Measurements from ENCODE around the gene CCNK. TPM values are rescaled to one million over a fixed set of nuclear protein-coding genes. Genes with fewer than 3 reads are reported as not detected.

The CCNK gene
- total RNA-seq, 1 experiment from 2014 or later: 84.7 TPM

DNA sequence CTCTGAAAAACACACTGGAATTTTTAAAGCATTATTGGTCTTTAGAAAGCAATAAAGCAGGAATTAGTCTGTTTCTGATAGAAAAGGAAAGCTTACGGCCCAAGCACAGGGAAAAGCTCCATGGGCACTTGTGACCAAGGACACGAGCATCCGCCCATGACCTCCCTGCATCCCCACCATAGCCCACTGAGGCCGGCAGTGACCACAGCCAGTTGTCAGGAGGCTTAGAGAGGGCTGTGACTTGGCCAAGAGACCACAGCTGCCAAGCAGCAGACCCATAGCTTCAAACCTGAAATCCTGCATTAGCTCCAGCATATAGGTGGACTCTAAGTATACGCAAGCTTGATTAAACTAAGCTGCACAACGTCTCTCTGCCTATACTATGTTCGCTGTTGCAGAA lies 9.5 kb upstream of the CCNK start (continued):
- TF ChIP-seq ELF4 (CRISPR knock-in tag; IDR thresholded peaks at IDR 0.05; ENCODE audit: low read depth): no peak
- no peak for TF ChIP-seq ZNF423 (CRISPR knock-in tag; IDR thresholded peaks at IDR 0.05)

GRCh38 chr14:99472937-99473336 lies 8.3 kb upstream of the CCNK start:
- CTCF ChIA-PET: interaction anchor here (1.1 to 1.2 kb wide), 2 partner anchors 11 to 33 kb away, joined by 3 to 4 read pairs; no protein-coding TSS in a partner anchor
- DNase-seq (ENCODE audit: low spot score) (no peak), ATAC-seq (no peak)
- TF ChIP-seq ZNF425 (CRISPR knock-in tag; conservative IDR thresholded peaks at IDR 0.05): no peak
- no peak for TF ChIP-seq RELA (CRISPR knock-in tag; IDR thresholded peaks at IDR 0.05; ENCODE audit: borderline replicate concordance)
- TF ChIP-seq, protein P1, sequence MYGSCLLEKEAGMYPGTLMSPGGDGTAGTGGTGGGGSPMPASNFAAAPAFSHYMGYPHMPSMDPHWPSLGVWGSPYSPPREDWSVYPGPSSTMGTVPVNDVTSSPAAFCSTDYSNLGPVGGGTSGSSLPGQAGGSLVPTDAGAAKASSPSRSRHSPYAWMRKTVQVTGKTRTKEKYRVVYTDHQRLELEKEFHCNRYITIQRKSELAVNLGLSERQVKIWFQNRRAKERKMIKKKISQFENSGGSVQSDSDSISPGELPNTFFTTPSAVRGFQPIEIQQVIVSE (CRISPR knock-in tag; IDR thresholded peaks at IDR 0.05; ENCODE audit: borderline replicate concordance): no peak
- TF ChIP-seq FOXJ3 (CRISPR knock-in tag; IDR thresholded peaks at IDR 0.05; ENCODE audit: borderline replicate concordance): no peak
- no peak for TF ChIP-seq NFYB (CRISPR knock-in tag; conservative IDR thresholded peaks at IDR 0.05; ENCODE audit: low read depth)
- TF ChIP-seq, protein P2, sequence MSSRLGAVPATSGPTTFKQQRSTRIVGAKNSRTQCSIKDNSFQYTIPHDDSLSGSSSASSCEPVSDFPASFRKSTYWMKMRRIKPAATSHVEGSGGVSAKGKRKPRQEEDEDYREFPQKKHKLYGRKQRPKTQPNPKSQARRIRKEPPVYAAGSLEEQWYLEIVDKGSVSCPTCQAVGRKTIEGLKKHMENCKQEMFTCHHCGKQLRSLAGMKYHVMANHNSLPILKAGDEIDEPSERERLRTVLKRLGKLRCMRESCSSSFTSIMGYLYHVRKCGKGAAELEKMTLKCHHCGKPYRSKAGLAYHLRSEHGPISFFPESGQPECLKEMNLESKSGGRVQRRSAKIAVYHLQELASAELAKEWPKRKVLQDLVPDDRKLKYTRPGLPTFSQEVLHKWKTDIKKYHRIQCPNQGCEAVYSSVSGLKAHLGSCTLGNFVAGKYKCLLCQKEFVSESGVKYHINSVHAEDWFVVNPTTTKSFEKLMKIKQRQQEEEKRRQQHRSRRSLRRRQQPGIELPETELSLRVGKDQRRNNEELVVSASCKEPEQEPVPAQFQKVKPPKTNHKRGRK (CRISPR knock-in tag; IDR thresholded peaks at IDR 0.05; ENCODE audit: borderline replicate concordance): no peak
- no peak for TF ChIP-seq ZNF317 (CRISPR knock-in tag; IDR thresholded peaks at IDR 0.05; ENCODE audit: borderline replicate concordance, low read depth)
- TF ChIP-seq ZNF396 (CRISPR knock-in tag; IDR thresholded peaks at IDR 0.05; ENCODE audit: borderline replicate concordance): no peak
- TF ChIP-seq, protein P3, sequence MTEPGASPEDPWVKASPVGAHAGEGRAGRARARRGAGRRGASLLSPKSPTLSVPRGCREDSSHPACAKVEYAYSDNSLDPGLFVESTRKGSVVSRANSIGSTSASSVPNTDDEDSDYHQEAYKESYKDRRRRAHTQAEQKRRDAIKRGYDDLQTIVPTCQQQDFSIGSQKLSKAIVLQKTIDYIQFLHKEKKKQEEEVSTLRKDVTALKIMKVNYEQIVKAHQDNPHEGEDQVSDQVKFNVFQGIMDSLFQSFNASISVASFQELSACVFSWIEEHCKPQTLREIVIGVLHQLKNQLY (CRISPR knock-in tag; IDR thresholded peaks at IDR 0.05): no peak
- TF ChIP-seq SOX15 (CRISPR knock-in tag; IDR thresholded peaks at IDR 0.05): no peak
- H3K4me1 Mint-ChIP-seq: peaks cover 39% of the 10 kb centered on the region
- no peak overlapping the region for H3K4me3 Mint-ChIP-seq
- no peaks in the 10 kb centered on the region for H3K27me3 Mint-ChIP-seq (ENCODE audit: low read depth)
- no peaks in the 10 kb centered on the region for H3K36me3 Mint-ChIP-seq
- 0 out of 2 replicates have a peak overlapping the region, but pooled peaks have one; percentile 46 for H3K27ac Mint-ChIP-seq
- POLR2A ChIA-PET: no interaction called here
- H3K9me3 Mint-ChIP-seq: no peaks in the 10 kb centered on the region

DNA sequence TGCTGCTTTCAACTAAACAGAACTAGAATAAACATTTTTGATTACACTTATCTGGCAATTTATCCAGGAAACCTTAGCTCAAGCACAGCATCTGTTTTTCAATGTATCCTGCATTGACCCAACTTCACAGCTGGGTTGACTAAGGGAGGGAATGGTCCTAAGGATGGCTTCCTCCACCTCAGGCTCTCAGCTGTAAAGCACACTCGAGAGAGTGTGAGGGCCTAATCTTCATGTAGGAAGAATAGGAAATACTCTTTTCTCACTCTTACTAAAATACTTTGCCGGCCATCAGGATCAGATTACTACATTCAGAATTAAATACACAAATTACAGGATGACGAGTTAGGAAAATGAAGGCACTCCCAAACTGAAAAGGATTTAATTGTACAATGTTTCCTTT lies 7.8 kb upstream of the CCNK start:
- Mint-ChIP-seq H3K36me3 (no peaks in the 10 kb centered on the region), H3K27me3 (ENCODE audit: low read depth) (no peaks in the 10 kb centered on the region), H3K4me3 (no peak overlapping the region), H3K27ac (peak overlapping the region; percentile 46; the same call in 1 of the 2 replicates), H3K4me1 (peaks cover 39% of the 10 kb centered on the region), H3K9me3 (no peaks in the 10 kb centered on the region)
- ATAC-seq (no peak), DNase-seq (ENCODE audit: low spot score) (no peak)
- CTCF ChIA-PET: interaction anchor here (0.6 to 1.2 kb wide), 3 partner anchors 11 to 103 kb away, joined by 3 to 4 read pairs (median 3); no protein-coding TSS in a partner anchor
- POLR2A ChIA-PET: no interaction called here
- TF ChIP-seq NFATC4 (CRISPR knock-in tag; IDR thresholded peaks at IDR 0.05): no peak
- no peak for TF ChIP-seq SMAD4 (CRISPR knock-in tag; IDR thresholded peaks at IDR 0.05)
- no peak for TF ChIP-seq SOX15 (CRISPR knock-in tag; IDR thresholded peaks at IDR 0.05)
- TF ChIP-seq ATF6 (CRISPR knock-in tag; IDR thresholded peaks at IDR 0.05): no peak
- TF ChIP-seq SMAD3 (CRISPR knock-in tag; IDR thresholded peaks at IDR 0.05; ENCODE audit: borderline replicate concordance): no peak
- TF ChIP-seq STAT6 (CRISPR knock-in tag; conservative IDR thresholded peaks at IDR 0.05; ENCODE audit: low read depth): no peak
- no peak for TF ChIP-seq PRRX2 (CRISPR knock-in tag; IDR thresholded peaks at IDR 0.05)
- no peak for TF ChIP-seq GABPB1 (CRISPR knock-in tag; IDR thresholded peaks at IDR 0.05)
- no peak for TF ChIP-seq SP1 (CRISPR knock-in tag; conservative IDR thresholded peaks at IDR 0.05)
- TF ChIP-seq TCF7 (CRISPR knock-in tag; IDR thresholded peaks at IDR 0.05; ENCODE audit: low read depth): no peak
- no peak for TF ChIP-seq PREB (CRISPR knock-in tag; IDR thresholded peaks at IDR 0.05; ENCODE audit: borderline replicate concordance)
- TF ChIP-seq ZNF232 (CRISPR knock-in tag; IDR thresholded peaks at IDR 0.05): no peak

All from WTC11 (cell line).